SH-SY5Y (cell line): ENCODE results near the gene SMIM32.

Experiments
- GATA2 ChIP-seq: IDR thresholded peaks from 2 replicates; pipeline ENCODE4 v1.6.1; 2011; ENCODE audit warnings: mild to moderate bottlenecking, low read depth, low read length
- GATA3 ChIP-seq: IDR thresholded peaks from 2 replicates; pipeline ENCODE4 v1.6.1; 2011; ENCODE audit warnings: low read depth, mild to moderate bottlenecking, low read length, moderate library complexity

DNA sequence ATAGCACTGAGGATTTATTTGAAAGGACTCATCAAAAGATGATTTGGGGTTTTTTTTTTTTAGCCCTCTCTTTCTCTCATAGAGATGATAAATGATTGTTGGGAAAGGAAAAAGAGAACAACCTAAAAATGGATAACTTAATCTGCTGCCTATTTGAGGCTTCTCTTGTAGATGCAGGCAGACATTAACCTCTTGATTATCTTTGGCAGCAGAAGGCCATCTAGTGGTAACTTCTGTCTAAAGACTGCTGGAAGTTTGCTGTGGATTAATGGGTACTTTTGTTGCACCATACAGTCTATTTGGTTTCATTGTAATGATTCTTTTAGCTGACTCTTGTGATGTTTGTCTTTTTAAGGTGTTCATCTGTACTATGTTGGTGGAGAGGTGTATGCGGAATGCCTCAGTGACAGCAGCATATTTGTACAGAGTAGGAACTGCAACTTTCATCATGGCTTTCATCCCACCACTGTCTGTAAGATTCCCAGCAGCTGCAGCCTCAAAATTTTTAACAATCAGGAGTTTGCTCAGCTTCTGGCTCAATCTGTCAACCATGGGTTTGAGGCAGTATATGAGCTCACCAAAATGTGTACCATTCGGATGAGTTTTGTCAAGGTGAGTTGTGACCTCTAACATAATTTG is 18.8 kb downstream of the SMIM32 start:
- TF ChIP-seq GATA2 (no peak; the same call in 1 of the 2 replicates), GATA3 (no peak)
